A549 (cell line): ENCODE data around the gene HMG20B.

Experiments used
- EHMT2 ChIP-seq: fragments of 200-600 bp; sonication (generic); IDR thresholded peaks from 2 replicates; pipeline ENCODE4 v1.6.1; 2016; ENCODE audit warnings: antibody characterized with exemption, low read depth, mild to moderate bottlenecking, moderate library complexity
- EP300 ChIP-seq, 2 experiments: fragments of >200 bp; sonication (Bioruptor Twin); formaldehyde crosslinking; IDR thresholded peaks; 2 replicates in 1 of 2; 3 replicates in 1 of 2; pipeline ENCODE4 v1.6.1; 2016 to 2017
- HEYL ChIP-seq: fragments of 250-450 bp; sonication (Bioruptor Pico); IDR thresholded peaks from 2 replicates; pipeline ENCODE4 v1.8.0; 2021; ENCODE audit warnings: mild to moderate bottlenecking, moderate library complexity
- HOXB5 ChIP-seq: fragments of 250-450 bp; sonication (Bioruptor Pico); IDR thresholded peaks from 2 replicates; pipeline ENCODE4 v1.5.0; 2020; ENCODE audit warnings: mild to moderate bottlenecking, moderate library complexity
- KDM5A ChIP-seq: fragments of 200-600 bp; sonication (generic); IDR thresholded peaks from 2 replicates; pipeline ENCODE4 v1.6.1; 2016; ENCODE audit warnings: antibody characterized with exemption, mild to moderate bottlenecking
- POLR2A ChIP-seq: IDR thresholded peaks from 2 replicates; pipeline ENCODE4 v1.6.1; 2012; ENCODE audit warnings: mild to moderate bottlenecking, low read length
- RCOR1 ChIP-seq: fragments of 150-350 bp; IDR thresholded peaks from 2 replicates; pipeline ENCODE4 v1.6.1; 2014; ENCODE audit warnings: antibody characterized with exemption, low read length, low read depth
- RFX5 ChIP-seq: fragments of 450-650 bp; IDR thresholded peaks from 2 replicates; pipeline ENCODE4 v1.7.1; 2014; ENCODE audit warnings: antibody characterized with exemption, mild to moderate bottlenecking, moderate library complexity
- ZFP36 ChIP-seq: fragments of 450-650 bp; IDR thresholded peaks from 2 replicates; pipeline ENCODE4 v1.6.1; 2014; ENCODE audit warnings: borderline replicate concordance; ENCODE audit not compliant: partially characterized antibody
- TF ChIP-seq, protein P1 (sequence below): fragments of >200 bp; sonication (Bioruptor Twin); formaldehyde crosslinking; IDR thresholded peaks from 3 replicates; pipeline ENCODE4 v1.5.1; 2016
- TF ChIP-seq, protein P2 (sequence below): IDR thresholded peaks from 2 replicates; pipeline ENCODE4 v1.6.1; 2012

- TF ChIP-seq, protein P1, sequence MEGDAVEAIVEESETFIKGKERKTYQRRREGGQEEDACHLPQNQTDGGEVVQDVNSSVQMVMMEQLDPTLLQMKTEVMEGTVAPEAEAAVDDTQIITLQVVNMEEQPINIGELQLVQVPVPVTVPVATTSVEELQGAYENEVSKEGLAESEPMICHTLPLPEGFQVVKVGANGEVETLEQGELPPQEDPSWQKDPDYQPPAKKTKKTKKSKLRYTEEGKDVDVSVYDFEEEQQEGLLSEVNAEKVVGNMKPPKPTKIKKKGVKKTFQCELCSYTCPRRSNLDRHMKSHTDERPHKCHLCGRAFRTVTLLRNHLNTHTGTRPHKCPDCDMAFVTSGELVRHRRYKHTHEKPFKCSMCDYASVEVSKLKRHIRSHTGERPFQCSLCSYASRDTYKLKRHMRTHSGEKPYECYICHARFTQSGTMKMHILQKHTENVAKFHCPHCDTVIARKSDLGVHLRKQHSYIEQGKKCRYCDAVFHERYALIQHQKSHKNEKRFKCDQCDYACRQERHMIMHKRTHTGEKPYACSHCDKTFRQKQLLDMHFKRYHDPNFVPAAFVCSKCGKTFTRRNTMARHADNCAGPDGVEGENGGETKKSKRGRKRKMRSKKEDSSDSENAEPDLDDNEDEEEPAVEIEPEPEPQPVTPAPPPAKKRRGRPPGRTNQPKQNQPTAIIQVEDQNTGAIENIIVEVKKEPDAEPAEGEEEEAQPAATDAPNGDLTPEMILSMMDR: no peak
- no peak for TF ChIP-seq RFX5
- no peak for TF ChIP-seq EP300 (IDR thresholded peaks at IDR 0.05)
- TF ChIP-seq, protein P2, sequence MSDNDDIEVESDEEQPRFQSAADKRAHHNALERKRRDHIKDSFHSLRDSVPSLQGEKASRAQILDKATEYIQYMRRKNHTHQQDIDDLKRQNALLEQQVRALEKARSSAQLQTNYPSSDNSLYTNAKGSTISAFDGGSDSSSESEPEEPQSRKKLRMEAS: no peak
- TF ChIP-seq POLR2A: no peak
- no peak for TF ChIP-seq EHMT2
- no peak for TF ChIP-seq ZFP36
- TF ChIP-seq HOXB5: no peak
- TF ChIP-seq RCOR1: no peak
- TF ChIP-seq HEYL (CRISPR knock-in tag): no peak
- TF ChIP-seq KDM5A: no peak
Observed at GRCh38 chr19:3546119-3546518, 26.6 kb upstream of the HMG20B start.
